GM12873 (cell line): ENCODE results near the gene FAM89B.

Experiments used
- TF ChIP-seq, protein P1 (sequence below): IDR thresholded peaks from 2 replicates; pipeline ENCODE4 v1.5.1; 2012; ENCODE audit warnings: low read depth, mild to moderate bottlenecking, moderate library complexity, low read length, control low read depth; ENCODE audit not compliant: insufficient read depth; ENCODE audit errors: missing control alignments

Gene FAM89B

DNA sequence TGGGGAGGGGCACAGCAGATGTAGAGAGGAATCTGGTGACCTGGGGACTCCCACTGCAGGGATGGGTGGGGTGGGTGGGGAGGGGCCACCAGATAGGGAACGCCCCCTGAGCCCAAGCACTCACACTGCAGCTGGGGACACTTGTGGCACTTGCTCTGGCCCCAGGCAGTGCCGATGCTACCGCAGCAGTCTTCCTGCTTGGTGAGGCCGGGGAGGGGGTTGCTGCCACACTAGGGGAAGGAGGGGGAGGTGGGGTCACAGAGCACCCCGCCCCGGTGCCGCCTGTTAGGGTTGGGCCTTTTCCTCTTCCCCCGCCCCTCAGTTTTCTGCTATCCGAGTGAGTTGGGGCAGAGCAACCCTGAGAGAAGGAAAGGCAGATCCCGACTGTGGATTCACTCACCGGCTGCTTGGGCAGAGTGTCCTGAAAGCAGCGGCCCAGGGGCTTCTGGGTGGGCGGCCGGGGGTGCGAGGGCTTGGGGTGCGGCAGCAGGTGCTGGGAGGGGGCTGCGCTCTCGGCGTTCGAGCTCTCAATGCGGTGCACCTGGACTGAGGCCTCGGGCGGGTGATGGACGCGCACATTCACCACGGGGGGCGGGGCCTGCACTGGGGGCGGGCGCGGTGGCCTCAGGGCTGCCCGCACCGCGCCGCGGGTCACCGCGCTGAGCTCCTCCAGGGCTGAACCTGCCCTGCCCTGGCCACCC lies 18.9 kb upstream of the FAM89B start:
- TF ChIP-seq, protein P1, sequence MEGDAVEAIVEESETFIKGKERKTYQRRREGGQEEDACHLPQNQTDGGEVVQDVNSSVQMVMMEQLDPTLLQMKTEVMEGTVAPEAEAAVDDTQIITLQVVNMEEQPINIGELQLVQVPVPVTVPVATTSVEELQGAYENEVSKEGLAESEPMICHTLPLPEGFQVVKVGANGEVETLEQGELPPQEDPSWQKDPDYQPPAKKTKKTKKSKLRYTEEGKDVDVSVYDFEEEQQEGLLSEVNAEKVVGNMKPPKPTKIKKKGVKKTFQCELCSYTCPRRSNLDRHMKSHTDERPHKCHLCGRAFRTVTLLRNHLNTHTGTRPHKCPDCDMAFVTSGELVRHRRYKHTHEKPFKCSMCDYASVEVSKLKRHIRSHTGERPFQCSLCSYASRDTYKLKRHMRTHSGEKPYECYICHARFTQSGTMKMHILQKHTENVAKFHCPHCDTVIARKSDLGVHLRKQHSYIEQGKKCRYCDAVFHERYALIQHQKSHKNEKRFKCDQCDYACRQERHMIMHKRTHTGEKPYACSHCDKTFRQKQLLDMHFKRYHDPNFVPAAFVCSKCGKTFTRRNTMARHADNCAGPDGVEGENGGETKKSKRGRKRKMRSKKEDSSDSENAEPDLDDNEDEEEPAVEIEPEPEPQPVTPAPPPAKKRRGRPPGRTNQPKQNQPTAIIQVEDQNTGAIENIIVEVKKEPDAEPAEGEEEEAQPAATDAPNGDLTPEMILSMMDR: no peak

DNA sequence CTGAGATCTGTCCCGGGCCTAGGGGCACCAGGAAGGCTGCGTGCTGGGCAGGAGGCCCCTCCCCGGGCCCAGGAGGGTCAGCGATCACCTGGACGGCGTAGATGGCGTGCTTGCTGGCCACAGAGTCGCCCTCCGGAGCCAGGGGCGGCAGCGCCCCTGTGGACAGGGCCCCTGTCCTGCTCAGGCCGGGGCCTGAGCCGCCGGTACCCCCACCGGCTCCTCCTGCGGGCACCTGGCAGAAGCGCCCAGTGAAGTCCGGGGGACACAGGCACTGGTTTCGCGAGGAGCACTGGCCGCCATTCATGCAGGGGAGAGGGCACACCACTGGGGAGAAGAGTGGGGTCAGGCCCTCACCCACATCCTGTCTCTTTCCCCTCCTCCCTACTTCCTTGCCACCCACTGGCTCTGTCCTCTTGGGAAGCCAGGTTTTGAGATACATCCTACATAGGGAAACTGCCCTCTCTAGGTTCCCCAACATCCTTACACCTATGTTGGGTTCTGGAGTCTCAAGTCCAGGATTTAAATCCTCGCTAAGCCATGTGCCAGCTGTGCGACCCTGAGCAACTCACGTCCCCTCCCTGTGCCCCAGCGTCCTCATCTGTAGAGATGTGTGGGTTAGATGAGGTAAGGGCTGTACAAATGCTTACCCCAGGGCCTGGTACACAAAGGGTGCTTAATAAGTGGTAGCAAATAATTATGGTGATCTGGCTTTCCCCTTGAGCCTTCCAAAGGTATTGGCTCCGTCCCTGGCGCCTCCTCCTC lies 18.1 kb upstream of the FAM89B start:
- TF ChIP-seq, protein P1: no peak

DNA sequence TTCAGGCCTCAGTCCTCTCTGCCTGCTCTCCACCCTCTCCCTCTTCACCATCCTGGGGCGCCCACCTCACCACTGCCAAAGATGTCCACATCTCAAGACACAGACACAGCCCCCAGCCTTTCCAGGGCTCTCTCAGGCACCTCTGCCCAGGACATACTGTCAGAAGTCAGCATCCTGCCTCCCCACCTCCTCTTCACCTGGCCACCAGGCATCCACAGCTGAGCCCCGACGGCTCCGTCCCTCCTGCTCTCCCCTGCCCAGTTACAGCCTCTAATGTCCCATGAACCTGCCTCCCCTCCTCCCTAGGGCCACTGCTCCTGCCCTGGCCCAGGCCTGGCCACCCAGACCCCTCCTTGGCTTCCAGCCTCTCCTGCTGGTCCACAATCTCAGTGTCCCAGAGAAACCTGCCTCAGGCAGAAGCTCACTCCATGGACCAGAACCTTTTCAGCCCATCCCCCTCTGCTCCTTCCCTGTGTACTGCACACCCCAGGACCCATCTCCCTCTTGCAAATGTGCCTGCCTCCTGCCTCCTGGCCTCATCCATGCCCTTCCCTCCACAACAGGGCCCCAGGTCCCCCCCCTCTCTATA lies 17.4 kb upstream of the FAM89B start:
- TF ChIP-seq, protein P1: no peak

DNA sequence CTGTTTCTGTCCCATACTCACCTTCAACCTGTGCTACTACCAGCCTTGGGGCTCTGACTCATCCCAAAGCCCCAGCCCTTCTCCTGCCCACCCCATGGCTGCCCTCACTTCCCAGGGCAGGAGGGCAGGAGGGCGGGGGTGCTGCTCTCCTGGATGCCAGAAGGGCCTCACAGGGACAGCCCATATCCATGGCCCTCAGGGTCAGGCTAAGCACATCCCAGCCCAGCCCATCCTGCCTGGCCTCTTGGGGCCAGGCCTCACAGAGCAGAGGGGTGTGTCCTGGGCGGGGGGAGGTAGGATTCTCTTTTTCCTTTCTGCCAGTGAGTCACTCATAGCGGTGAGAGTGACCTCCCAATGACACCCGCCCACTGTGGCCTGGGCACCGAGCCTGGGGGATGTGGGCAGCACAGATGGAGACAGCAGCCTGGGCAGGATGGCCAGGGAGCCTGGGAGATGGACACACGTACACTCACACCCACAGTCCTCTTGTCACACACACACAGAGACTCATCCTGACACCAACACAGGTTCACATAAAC lies 16.6 kb upstream of the FAM89B start:
- TF ChIP-seq, protein P1: no peak

DNA sequence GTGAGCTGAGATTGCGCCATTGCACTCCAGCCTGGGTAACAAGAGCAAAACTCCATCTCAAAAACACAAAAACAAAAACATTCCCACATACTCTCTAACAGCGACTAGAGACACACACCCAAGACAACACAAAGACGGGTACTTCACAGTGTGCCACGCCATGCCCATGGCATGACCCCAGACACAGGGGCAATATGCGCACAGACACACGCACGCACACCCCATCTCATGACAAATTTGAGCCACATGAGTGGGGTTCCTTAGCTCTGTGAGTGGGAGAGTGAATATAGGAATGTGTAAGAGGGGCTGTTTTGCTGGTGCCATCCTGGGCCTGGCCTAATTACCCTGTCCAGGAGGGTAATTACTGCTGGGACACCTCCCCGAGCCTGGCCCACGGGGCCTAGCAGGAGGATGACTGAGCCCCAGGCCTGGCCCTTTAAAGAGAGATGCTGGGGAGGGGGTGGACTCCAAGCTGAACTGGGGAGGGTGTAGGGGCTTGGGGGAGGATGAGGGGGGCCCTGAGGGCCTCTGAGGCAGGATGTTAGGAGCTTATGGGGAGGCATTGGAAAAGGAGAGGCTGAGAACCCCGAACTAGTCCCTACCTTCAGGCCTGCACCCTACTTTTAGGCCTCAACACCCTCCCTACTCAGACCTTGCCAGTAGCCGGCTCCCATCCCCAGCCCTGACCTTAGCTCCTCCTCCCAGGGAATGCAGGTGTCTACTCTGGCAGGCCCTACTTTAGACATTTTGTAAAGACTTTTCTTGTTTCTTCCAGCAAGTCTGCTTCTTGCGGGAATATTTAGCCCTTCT lies 15.7 kb upstream of the FAM89B start:
- TF ChIP-seq, protein P1: no peak

DNA sequence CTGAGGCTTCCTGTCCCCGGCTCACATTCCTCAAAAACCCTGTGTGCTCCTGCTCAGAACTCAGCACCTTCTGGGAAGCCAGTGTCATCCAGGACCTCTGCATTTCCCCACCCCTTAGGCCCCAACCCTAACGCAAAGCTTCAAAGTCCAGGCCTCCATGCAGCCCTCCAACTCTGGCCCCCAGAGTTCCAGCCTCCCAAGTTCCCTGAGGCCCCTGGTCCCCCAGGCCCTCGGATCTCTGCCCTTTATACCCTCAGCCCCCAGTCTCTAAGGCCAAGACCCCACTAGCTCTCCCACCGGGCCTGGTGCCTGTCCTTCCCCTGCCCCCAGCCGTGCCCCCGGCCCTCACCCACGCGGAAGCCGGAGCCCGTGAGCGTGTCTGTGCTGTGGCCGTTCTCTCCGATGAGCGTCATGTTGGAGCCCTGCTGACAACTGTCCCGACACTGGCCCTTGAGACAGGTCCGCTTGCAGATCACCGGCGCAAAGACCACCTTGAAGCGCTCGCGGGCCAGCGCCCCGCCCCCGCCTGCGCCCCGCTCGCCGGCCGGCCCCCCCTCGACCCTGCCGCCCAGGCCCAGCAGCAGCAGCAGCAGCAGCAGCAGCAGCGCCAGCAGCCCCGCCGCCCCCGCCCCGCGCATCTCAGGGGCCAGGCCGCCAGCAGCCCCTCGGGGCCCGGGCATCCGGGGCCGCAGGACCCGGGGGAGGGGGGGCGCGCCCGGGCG lies 14.9 kb upstream of the FAM89B start:
- TF ChIP-seq, protein P1: no peak
